EL (cell line): ENCODE results near the gene CAPZB.
A peak's percentile ranks its signal among the peaks of the same experiment; 100 is the strongest.
"Not testable (repeated sequence)": the region's sequence is repeated elsewhere in the genome, so short reads cannot be mapped to it uniquely, and the experiment has no call there.

ENCODE experiments used
- DNase-seq: peaks from one replicate; pipeline ENCODE4 v3.0.0-alpha.2; 2016

CAPZB gene

DNA sequence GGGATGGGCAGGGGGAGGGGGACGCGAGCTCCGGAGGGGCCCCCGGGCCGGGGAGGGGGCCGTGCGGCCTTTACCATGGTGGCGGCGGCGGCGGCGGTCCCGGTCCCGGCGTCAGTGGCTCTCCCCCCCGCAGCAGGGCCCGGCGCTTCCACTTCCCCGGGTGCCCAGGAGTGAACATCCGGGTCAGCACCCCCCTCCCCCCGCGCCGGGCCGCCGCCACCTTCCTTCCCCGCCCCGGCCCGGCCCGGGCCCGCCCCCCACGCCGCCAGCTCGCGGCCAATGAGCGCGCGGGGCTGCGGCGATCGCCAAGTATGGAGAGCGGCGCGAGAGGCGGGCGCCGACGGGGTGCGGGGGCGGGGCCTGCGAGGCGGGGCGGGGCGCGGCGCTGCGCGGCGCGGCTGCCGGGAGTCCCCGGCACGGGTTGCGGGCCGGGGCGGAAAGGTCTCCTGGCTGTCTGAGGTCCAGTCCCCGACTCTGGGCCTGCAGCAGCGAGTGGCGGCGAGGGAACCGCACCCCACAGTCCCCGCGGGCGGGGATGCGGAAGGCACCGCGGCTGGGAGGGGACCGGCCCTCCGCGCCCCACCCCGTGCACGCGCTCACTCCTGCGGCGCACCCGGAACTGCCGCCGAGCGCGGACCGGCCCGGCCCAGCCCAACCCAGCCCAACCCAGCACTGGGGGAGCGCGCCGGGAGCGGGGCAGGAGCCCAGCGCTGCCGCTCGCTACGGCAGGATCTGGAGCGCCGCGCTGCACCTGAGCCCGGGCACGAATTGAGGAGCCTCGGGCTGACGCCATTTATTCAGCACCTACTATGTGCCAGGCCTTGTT, at the start of gene CAPZB:
Gene CAPZB, minus strand, starts transcription at position 178 of the 826 bp plus-strand sequence. Its CDS starts 101 bp downstream, at position 77.
- DNase-seq, result peak; percentile 92

DNA sequence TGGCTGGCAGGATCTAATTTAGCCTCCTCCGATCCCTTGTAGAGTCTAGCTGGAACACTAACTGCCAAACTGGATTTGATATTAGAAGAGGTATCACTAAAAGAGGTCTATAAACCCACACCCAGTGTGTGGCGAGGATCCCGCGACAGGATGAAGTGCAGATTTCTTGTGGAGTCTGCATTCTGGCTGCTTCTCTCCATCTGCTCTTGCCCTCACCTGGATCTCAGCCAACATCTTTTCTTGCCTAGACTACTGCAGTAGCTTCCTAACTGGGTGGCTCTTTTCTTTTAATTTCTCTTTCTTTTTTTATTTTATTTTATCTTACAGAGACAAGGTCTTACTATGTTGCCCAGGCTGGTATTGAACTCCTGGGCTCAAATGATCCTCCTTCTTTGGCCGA, 48.9 kb upstream of the CAPZB start:
- no peak for DNase-seq

DNA sequence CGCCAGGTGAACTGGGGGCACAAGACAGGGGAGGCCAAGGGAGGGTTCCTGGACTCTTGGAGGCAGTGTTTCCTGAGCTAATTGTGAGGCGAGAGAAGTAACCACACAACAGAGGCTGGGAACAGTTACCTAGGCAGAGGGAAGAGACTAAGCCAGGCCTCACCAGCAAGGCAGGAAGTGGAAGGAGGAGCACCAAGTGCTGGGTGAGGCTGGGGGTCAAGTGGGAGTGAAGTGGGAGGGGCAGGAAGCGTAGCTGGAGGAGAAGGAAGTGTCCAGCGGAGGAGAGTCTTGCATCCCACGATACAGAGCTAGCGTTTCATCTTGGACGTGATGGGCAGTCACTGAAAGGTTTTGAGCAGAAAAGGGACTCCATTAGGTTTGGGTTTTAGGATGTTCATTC, 48.3 kb upstream of the CAPZB start:
- DNase-seq, result peak; percentile 5

DNA sequence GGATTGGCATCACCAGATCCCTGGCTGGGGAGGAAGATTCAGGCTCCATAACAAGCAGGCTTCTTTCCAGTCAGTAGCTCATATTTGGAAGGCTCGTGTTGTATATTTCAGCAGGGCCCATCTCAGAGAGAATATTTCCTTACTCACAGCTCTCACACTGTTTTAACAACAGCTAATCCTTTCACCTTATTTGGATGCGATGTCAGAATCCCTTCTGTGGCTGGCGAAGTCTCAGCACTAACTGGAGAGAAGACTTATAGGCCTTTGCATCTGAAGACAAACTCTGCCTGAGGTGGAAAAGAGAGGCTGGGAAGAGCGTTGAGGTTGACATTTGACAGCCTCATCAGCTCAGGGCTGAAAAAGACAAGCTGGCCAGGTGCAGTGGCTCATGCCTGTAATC, 47.2 kb upstream of the CAPZB start:
- DNase-seq, result no peak

DNA sequence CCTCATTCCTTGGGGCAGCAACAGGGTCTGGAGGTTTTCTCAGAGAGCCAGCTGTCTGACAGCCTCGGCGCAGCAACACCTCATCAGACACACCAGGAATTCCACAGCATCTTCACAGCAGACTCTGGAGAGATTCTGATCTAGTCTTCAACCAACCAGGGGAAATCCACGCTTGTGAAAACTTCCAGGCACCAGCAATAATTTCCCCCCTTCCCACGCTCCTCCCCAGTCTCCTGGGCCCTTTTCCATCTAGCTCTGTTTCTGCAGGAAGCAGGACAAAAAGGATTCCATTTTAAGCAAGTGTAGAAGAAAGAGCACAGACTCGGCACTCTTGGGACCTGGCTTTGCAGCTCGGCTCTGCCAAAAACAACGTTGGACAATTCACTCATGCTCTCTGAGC, 44.3 kb upstream of the CAPZB start:
- DNase-seq, result no peak

DNA sequence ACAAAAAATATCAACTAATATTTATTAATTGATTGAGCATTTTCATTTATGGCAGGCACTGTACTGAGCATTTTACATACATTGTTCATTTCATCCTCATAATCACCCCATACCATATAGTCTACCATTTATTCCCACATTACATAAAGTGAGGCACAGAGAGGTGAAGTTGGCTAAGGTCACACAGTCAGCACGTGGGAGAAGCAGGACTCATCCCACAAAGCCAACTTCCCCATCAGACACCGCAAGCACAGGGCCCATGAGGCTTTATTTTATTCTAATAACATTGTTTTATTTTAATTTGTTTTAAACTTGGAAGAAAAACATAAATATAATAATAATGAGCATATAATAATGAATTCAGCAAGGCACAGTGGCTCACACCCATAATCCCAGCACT, 43.1 kb upstream of the CAPZB start:
- DNase-seq, result no peak

DNA sequence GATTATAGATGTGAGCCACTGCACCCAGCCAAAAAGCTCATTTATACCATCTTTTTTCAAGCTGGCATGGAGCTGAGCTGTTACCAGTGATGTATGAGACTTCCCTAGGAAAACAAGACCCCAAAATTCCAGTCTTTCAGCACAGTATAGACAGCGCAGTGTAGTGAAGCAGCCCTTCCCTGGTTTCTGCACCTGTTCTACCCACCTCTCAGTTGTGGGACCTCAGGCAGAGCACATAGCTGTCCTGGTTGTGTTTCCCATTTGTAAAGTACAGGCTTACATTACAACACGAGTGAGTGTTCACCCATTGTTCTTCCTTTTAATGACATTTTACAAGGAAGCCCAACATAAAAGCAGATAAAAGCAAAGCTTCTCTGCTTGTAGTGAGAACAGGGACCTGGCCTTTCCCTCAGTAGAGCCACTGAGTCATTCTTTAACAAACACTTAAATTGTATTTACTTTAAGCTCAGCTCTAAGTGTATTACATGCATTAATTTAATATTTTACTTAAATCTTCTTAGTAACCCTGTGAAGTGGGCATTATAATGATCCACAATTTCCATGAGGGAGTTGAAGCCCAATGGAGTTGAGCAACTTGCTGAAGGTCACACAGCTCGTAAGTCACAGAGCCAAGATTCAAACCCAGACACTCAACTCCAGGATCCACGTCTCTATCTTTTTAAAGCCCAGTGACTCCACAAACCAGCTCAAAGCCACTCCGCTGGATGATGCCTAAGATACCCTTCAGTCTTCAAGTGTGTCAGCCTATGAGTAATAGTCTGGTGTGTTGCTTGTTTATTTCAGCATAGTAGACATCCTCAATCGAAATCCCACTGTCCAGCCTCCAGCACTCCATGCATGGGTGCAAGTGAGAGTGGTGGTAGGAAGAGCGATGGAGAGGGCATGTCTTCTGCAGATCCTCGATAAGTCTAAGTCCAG, 40.5 kb upstream of the CAPZB start:
- no peak for DNase-seq

DNA sequence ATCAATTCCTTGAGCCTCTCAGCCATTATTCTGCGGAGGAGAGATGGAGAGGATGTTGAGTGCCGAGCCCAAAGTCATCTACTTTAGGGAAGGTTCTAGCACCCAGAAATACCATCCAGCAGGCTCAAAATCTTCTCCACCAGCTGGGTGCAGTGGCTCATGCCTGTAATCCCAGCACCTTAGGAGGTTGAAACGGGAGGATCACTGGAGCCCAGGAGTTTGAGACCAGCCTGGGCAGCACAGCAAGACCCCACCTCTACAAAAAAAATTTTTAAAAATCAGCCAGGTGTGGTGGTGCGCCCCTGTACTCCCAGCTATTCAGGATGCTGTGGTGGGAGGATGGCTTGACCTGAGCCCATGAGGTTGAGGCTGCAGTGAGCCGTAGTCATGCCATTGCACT, 39.5 kb upstream of the CAPZB start:
- no peak for DNase-seq

DNA sequence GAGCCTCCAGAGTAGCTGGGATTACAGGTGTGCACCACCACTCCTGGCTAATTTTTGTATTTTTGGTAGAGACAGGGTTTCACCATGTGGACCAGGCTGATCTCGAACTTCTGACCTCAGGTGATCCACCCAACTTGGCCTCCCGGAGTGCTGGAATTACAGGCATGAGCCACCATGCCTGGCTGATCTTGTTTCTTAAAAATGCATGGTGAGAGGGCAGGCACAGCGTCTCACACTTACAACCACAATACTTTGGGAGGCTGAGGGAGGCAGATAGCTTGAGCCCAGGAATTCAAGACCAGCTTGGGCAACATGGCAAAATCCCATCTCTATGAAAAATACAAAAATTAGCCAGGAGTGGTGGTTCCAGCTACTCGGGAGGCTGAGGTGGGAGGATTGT, 37.2 kb upstream of the CAPZB start:
- DNase-seq, result not testable (repeated sequence)

DNA sequence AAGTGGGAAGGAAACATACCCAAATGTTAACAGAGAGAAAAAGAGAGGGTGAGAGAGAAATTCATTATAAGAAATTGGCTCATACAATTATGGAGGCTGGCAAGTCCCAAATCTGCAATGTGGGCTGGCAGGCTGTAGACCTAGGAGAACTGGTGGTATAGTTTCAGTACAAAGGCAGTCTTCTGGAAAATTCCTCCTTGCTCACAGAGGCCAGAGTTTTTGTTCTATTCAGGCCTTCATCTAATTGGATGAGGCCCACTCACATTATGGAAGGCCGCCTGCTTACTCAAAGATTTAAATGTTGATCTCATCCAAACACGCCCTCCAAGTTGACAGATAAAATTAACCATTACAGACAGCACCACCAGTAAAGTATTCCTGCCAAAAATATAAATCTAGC, 36.1 kb upstream of the CAPZB start:
- no peak for DNase-seq

DNA sequence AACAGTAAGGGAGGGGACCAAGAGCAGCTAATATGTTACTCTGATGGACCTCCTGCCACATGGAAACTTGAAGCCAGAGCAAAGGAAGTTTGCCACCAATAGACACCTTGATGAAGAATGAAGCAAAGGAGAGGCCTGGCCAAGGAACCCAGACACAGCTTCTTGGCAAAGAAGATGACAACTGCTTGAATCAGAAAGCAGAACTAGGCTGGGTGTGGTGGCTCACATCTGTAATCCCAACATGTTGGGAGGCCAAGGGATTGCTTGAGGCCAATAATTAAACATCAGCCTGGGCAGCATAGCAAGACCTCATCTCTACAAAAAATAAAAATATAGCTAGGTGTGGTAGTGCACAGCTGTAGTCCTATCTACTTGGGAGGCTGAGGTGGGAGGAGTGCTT, 31.7 kb upstream of the CAPZB start:
- no peak for DNase-seq

DNA sequence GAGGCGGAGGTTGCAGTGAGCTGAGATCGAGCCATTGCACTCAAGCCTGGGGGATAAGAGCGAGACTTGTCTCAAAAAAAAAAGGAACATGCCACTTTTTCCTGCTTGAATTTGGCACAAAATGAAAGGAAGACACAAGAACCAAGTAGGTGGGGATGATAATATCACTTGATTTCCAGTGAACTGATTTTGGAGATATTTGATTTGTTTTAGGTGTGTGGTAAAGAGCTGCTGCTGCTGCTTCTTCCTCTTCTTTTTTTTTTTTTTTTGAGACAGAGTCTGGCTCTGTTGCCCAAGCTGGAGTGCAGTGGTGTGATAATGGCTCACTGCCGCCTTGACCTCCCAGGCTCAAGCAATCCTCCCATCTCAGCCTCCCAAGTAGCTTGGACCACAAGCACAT, 29.9 kb upstream of the CAPZB start:
- no peak for DNase-seq

DNA sequence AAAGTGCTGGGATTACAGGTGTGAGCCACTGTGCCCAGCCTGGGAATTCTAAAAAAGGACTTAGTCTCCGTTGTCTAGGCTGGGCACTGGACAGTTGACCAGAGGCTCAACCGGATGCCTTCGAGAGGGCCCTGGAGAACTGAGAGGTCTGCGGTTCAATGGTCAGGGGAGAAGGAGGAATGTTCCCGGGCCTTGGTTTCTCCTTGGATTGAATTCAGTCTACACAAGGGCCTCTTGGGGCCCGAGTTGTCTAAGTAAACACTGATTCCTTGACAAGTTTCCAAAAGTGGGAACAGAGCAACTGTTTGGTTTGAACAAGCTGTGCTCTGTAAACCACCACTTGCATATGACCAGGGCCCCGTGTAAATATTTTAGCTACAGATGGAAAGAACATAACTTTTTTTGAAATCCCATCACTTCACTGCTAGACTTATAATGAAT, 29.1 kb upstream of the CAPZB start:
- no peak for DNase-seq

DNA sequence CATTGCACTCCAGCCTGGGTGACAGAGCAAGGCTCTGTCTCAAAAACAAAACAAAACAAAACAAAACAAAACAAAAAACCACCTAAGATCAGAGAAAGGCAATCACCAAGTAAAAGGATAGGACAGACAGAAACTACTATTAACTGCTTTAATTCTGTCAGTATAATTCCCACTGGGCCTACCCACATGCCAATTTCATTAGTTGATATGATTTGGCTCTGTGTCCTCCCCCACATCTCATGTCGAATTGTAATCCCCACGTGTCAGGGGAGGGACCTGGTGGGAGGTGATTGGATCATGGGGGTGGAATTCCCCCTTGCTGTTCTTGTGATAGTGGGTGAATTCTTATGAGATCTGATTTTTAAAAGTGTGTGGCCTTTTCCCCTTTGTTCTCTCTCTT, 27.2 kb upstream of the CAPZB start:
- DNase-seq, result peak; percentile 57

DNA sequence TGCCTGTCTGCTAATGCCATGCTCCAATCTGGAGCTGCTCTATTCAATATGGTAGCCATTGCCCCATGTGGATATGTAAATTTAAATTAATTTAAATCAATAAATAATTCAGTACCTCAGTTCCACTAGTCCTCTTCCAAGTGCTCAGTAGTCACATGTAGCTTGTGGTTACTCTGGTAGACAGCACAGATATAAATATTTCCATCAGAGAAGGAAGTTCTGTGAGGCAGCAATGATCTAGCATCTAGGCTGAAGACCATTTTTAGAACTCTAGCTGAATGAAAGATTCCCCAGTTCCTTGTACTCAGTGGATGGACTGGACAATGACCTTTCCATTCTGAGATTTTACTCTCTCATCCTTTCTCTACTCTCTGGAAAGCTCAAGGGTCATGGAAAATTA, 25.8 kb upstream of the CAPZB start:
- DNase-seq, result no peak

DNA sequence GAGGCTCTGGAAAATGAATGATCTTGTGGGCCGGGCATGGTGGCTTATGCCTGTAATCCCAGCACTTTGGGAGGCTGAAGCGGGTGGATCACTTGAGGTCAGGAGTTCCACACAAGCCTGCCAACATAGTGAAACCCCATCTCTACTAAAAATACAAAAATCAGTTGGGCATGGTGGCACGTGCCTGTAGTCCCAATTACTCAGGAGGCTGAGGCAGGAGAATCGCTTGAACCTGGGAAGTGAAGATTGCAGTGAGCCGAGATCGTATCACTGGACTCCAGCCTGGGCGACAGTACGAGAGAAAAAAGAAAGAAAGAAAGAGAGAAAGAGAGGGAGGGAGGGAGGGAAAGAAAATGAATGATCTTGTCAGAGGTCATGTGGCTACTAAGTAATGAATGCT, 24.3 kb upstream of the CAPZB start:
- DNase-seq, result not testable (repeated sequence)

DNA sequence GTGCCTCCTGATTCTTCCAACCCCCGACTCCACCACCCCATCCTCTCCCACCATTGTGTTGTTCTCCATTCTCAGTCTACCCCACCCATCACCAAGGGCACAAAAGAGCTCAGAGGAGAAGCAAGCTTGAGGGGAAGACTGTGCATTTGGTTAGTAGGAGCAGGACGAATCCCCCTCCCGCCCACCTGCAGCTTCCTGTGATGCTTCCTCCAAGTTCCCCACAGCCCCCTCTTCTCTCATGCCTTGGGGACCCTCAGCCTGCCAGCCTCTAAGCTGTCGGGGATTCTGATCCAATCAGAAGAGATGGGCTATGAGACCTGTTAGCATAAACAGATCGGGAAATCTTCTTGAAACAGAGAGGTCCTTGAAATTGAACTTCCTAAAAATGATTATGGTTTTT, 22.2 kb upstream of the CAPZB start:
- no peak for DNase-seq

DNA sequence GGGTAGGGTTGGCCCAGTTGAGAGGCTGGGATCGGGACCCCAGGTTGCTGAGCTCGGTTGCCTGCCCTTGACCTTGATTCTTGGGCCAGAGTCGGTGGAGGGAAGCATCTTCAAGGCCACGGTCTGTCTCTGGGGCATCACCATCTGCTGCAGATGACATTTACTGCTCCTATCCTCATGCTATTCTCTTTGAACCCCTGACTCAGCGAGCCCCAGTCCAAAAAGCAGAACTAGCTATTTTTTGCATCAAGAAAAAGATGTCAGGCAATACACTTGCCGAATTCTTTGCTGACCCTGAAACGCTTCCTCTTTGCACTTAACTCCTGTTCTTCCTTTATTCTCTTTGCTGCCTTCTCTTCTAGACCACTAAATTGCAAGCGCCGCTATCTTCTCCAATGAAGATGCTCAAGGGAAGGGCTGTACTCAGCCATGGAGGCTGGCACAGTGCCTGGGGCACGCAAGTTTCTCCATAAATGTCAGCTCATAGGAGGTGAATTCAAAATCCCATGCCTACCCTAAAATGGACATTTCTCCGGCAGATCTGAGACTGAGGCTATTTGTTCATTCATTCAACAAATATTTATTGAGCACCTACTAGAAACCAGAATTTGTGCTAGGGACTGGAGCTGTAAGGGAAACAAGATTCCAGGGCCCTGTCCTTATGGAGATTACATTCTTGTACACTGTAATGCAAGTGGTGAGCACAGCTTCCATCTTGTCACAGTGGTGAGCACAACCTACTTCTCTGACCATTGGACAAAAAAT, 20.5 kb upstream of the CAPZB start:
- no peak for DNase-seq

DNA sequence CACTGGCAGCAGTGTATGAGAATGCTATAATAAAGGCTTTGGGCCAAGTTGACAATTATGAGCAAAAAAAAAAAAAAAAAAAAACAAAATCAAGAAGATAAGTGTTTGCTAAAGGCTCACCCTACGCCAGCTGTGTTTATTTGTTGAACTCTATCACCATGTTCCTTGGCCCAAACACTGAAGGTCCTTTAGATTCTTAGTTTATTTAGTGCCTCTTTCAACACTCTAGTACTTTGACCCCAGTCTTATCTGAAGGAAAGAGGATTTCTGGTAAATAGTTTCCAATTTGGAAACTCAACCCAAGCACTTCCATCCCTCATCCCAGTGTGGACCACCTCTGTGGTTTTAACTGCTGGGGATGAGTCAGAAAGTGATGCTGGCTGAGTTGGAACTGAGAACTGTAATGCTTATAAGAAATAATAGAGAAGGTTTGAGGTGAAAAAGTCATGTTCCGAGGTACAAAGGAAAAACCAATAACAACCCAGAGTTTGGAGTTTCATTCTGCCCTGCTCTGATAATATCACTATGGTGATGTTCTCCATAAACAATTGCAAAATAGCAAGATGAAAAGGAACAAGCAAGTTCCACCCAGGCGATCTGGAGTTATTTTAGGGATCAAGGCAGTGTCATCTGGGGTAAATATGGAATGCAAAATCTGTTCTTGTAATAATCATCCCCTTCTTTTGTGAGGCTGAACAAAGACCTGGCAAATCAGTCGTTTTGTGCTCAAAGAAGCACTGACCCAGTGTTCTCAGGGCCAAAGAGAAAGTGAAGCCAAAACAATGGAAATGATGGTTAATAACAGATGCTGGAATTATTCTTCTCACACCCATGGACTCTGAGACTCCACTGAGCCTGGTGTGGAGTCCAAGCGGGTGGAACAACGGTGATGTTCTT, 19.7 kb upstream of the CAPZB start:
- DNase-seq, result peak; percentile 57

DNA sequence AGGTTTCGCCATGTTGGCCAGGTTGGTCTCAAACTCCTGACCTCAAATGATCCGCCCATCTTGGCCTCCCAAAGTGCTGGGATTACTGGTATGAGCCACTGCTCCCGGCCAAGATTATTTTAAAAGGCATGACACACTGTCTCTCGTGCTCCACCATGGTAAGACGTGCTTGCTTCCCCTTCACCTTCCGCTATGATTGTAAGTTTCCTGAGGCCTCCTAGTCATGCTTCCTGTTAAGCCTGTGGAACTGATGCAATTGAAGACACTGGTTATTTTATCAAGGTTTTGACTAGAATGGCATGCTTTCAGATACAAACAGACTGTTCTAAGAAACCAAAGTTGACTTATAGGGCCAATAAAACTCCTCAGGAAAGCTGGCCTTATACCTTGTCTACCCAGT, 16.9 kb upstream of the CAPZB start:
- not testable (repeated sequence) for DNase-seq

DNA sequence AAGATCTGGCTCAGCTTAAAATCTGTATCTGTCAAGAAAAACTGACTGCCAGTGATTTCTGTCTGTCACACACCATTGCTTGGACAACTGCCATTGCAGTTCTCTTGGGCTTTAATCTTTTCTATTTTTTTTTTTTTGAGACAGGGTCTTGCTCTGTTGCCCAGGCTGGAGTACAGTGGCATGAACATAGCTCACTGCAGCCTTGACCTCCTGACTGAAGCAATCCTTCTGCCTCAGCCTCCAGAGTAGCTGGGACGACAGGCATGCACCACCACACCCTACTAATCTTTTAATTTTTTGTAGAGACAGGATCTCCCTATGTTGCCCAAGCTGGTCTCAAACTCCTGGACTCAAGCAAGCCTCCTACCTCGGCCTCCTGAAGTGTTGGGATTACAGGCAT, 14.5 kb upstream of the CAPZB start:
- not testable (repeated sequence) for DNase-seq

DNA sequence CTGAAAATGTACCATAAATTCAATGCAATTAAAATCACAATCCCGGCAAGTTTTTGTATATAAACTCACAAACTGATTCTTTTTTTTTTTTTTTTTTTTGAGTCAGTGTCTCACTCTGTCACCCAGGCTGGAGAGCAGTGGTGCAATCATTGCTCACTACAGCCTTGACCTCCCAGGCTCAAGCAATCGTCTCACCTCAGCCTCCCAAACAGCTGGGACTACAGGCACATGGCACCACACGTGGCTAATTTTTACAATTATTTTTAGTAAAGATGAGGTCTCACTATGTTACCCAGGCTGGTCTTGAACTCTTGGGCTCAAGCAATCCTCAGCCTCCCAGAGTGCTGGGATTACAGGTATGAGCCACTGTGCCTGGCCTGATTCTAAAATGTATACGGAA, 12.1 kb upstream of the CAPZB start:
- DNase-seq, result not testable (repeated sequence)
